Hepatocyte (in vitro differentiated cells): ENCODE results near the gene CCSER2. TPM values are rescaled to one million over a fixed set of nuclear protein-coding genes. Genes with fewer than 3 reads are reported as not detected.

ENCODE experiments used
- DNase-seq: peaks from one replicate; pipeline ENCODE4 v3.0.0-alpha.2; 2016; ENCODE audit warnings: low spot score
- H2AFZ ChIP-seq: fragments of 200-600 bp; sonication (generic); 2 replicates; pipeline ENCODE4 v1.6.0; 2016; ENCODE audit warnings: antibody characterized with exemption, mild to moderate bottlenecking
- H3K27ac ChIP-seq: fragments of 200-600 bp; sonication (generic); 2 replicates; pipeline ENCODE4 v1.5.1; 2016; ENCODE audit warnings: mild to moderate bottlenecking
- H3K27me3 ChIP-seq: fragments of 200-600 bp; sonication (generic); 2 replicates; pipeline ENCODE4 v1.6.1; 2016
- H3K36me3 ChIP-seq: fragments of 200-600 bp; sonication (generic); replicated peaks from 2 replicates; pipeline ENCODE4 v1.5.1; 2016; ENCODE audit warnings: low read depth; ENCODE audit not compliant: insufficient read depth
- H3K4me1 ChIP-seq: fragments of 200-600 bp; sonication (generic); 2 replicates; pipeline ENCODE4 v1.5.1; 2016; ENCODE audit warnings: mild to moderate bottlenecking, moderate library complexity; ENCODE audit not compliant: insufficient read depth
- H3K4me2 ChIP-seq: fragments of 200-600 bp; sonication (generic); 2 replicates; pipeline ENCODE4 v1.6.0; 2016
- H3K4me3 ChIP-seq: fragments of 200-600 bp; sonication (generic); 2 replicates; pipeline ENCODE4 v1.5.1; 2016; ENCODE audit warnings: mild to moderate bottlenecking
- H3K79me2 ChIP-seq: fragments of 200-600 bp; sonication (generic); 2 replicates; pipeline ENCODE4 v1.6.0; 2017; ENCODE audit warnings: mild to moderate bottlenecking
- H3K9me2 ChIP-seq: fragments of 200-600 bp; sonication (generic); replicated peaks from 2 replicates; pipeline ENCODE4 v1.6.0; 2017; ENCODE audit warnings: mild to moderate bottlenecking; ENCODE audit not compliant: insufficient read depth
- H3K9me3 ChIP-seq: fragments of 200-600 bp; sonication (generic); 2 replicates; pipeline ENCODE4 v1.5.1; 2016; ENCODE audit warnings: low read depth, mild to moderate bottlenecking
- H4K20me1 ChIP-seq: fragments of 200-600 bp; sonication (generic); 2 replicates; pipeline ENCODE4 v1.6.0; 2016; ENCODE audit warnings: mild to moderate bottlenecking; ENCODE audit not compliant: insufficient read depth, poor library complexity, severe bottlenecking
- EZH2 ChIP-seq: fragments of 200-600 bp; sonication (generic); IDR thresholded peaks from 2 replicates; pipeline ENCODE4 v1.6.1; 2016; ENCODE audit warnings: antibody characterized with exemption, mild to moderate bottlenecking, borderline replicate concordance
- EZH2phosphoT487 ChIP-seq: fragments of 200-600 bp; sonication (generic); IDR thresholded peaks from one replicate; pipeline ENCODE4 v1.6.1; 2018; ENCODE audit warnings: antibody characterized with exemption, mild to moderate bottlenecking, low read depth, moderate library complexity; ENCODE audit not compliant: unreplicated experiment, severe bottlenecking
- WGBS: methylation state at CpG from one replicate; pipeline ENCODE4 v1.1.6; 2016; ENCODE audit warnings: low lambda C conversion rate; ENCODE audit errors: missing lambda C conversion rate; 5-methylcytosine and 5-hydroxymethylcytosine counted together
- polyA plus RNA-seq: library from polyadenylated mRNA; unstranded; fragments of >200 nt; fragmentation: Nextera tagmentation; extraction: Ambion mirVana; gene quantifications from 2 replicates; pipeline ENCODE4 v1.2.1, GENCODE V29; 2016
- total RNA-seq: library from RNA; depleted of rRNA; stranded (reverse); fragments of >200 nt; gene quantifications from 2 replicates; pipeline ENCODE4 v1.2.3, GENCODE V29; 2014
- TF ChIP-seq, protein P1 (sequence below): fragments of 200-600 bp; sonication (generic); IDR thresholded peaks from 2 replicates; pipeline ENCODE4 v1.5.1; 2016; ENCODE audit warnings: antibody characterized with exemption, mild to moderate bottlenecking; ENCODE audit not compliant: poor library complexity

The CCSER2 gene
- total and polyA plus RNA-seq, 2 experiments from 2014 or later, result 36.5 to 39.7 TPM

DNA sequence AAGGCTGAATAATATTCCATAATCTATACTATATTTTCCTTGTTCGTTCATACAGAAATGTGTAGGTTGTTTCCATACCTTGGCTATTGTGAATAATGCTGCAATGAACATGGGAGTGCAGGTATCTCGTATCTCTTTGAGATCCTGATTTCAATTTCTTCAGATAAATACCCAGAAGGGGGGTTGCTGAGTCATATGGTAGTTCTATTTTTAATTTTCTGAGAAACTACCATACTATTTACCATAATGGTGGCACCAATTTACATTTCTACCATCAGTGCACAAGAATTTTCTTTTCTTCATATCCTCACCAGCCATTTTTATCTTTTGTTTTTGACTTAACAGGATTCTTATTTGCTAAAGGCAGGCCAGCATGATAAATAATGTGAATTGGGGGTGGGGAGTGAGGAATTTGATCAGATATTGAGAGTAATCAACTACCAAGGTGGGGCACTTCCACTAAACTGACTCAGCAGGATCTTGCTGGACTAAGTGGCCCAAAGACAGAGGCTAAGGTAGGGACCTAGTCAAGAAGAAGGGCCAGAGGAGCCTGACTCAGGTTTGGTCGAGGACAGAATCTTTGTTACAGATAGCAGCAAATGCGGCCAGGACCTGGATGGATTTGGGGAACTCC lies 21.5 kb upstream of the CCSER2 start:
- H3K4me3 ChIP-seq, result no peak overlapping the region
- H4K20me1 ChIP-seq, result no peaks in the 10 kb centered on the region
- no peak overlapping the region for H2AFZ ChIP-seq
- H3K36me3 ChIP-seq, result no peaks in the 10 kb centered on the region
- H3K27me3 ChIP-seq, result no peaks in the 10 kb centered on the region
- H3K79me2 ChIP-seq, result no peaks in the 10 kb centered on the region
- H3K9me2 ChIP-seq, result no peaks in the 10 kb centered on the region
- H3K27ac ChIP-seq, result no peak overlapping the region
- H3K4me1 ChIP-seq, result no peaks in the 10 kb centered on the region
- TF ChIP-seq, protein P1, sequence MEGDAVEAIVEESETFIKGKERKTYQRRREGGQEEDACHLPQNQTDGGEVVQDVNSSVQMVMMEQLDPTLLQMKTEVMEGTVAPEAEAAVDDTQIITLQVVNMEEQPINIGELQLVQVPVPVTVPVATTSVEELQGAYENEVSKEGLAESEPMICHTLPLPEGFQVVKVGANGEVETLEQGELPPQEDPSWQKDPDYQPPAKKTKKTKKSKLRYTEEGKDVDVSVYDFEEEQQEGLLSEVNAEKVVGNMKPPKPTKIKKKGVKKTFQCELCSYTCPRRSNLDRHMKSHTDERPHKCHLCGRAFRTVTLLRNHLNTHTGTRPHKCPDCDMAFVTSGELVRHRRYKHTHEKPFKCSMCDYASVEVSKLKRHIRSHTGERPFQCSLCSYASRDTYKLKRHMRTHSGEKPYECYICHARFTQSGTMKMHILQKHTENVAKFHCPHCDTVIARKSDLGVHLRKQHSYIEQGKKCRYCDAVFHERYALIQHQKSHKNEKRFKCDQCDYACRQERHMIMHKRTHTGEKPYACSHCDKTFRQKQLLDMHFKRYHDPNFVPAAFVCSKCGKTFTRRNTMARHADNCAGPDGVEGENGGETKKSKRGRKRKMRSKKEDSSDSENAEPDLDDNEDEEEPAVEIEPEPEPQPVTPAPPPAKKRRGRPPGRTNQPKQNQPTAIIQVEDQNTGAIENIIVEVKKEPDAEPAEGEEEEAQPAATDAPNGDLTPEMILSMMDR, result no peak
- TF ChIP-seq EZH2phosphoT487, result no peak
- TF ChIP-seq EZH2, result no peak
- no peaks in the 10 kb centered on the region for H3K9me3 ChIP-seq
- WGBS, result 82% methylated on average over 4 of the region's 4 CpGs
- DNase-seq, result no peak
- H3K4me2 ChIP-seq, result no peak overlapping the region

DNA sequence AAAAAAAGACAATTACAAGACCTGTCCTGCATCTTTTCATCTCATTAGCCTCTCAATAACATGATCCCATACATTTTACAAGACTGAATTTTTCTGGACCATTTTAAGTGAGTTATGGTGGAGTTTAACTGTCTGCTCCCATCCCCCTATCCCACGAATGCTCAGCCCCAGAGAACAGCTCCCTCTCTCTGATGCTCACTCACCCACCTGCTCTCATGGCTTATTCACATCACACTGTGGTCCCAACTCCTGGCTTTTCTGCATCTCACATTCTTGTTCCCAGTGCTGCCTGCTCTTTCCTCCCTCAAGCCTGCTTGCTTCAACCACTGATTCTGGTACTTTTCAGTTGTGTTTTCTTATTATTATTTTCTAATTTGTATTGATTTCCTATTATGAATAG lies 20.4 kb upstream of the CCSER2 start:
- Histone ChIP-seq H4K20me1 (no peaks in the 10 kb centered on the region), H3K4me1 (no peaks in the 10 kb centered on the region), H3K4me2 (no peak overlapping the region), H3K36me3 (no peaks in the 10 kb centered on the region), H3K9me3 (no peaks in the 10 kb centered on the region), H3K79me2 (no peaks in the 10 kb centered on the region), H3K9me2 (no peaks in the 10 kb centered on the region), H3K27me3 (no peaks in the 10 kb centered on the region), H2AFZ (no peak overlapping the region), H3K4me3 (no peak overlapping the region), H3K27ac (no peak overlapping the region)
- TF ChIP-seq, protein P1, result no peak
- TF ChIP-seq EZH2phosphoT487, result no peak
- 38% methylated on average over 1 of the region's 1 CpG for WGBS
- no peak for DNase-seq

- Histone ChIP-seq H3K4me2 (no peak overlapping the region), H3K27ac (no peak overlapping the region), H3K79me2 (no peaks in the 10 kb centered on the region), H3K9me3 (no peaks in the 10 kb centered on the region), H3K36me3 (no peaks in the 10 kb centered on the region), H3K9me2 (no peaks in the 10 kb centered on the region), H3K4me1 (no peaks in the 10 kb centered on the region), H3K4me3 (no peak overlapping the region), H2AFZ (no peak overlapping the region), H3K27me3 (no peaks in the 10 kb centered on the region), H4K20me1 (no peaks in the 10 kb centered on the region)
- TF ChIP-seq EZH2 (no peak), EZH2phosphoT487 (no peak)
- TF ChIP-seq, protein P1, result no peak
- 64% methylated on average over 6 of the region's 6 CpGs for WGBS
- no peak for DNase-seq
Observed at GRCh38 chr10:84308481-84309304, 19.7 kb upstream of the CCSER2 start.
